Left renal cortex interstitium (tissue), 4 donors: ENCODE data around the gene CTSL. TPM values are rescaled to one million over a fixed set of nuclear protein-coding genes. Genes with fewer than 3 reads are reported as not detected.
A peak's percentile ranks its signal among the peaks of the same experiment; 100 is the strongest.

Experiments used
- DNase-seq, 4 donors: peaks; one replicate each; pipeline ENCODE4 v3.0.0-alpha.2; 2013; ENCODE audit warnings: low read depth in 4 of 4, low spot score in 2 of 4, missing footprints in 1 of 4
- polyA plus RNA-seq, 4 donors: library from polyadenylated mRNA; unstranded; fragments of 120-200 nt; gene quantifications; one replicate each; pipeline ENCODE4 v1.2.1, GENCODE V29; 2013; ENCODE audit not compliant: insufficient read length in 4 of 4

Gene CTSL
- polyA plus RNA-seq: 100 to 1,000 TPM; 117 to 195 (median 160) TPM

DNA sequence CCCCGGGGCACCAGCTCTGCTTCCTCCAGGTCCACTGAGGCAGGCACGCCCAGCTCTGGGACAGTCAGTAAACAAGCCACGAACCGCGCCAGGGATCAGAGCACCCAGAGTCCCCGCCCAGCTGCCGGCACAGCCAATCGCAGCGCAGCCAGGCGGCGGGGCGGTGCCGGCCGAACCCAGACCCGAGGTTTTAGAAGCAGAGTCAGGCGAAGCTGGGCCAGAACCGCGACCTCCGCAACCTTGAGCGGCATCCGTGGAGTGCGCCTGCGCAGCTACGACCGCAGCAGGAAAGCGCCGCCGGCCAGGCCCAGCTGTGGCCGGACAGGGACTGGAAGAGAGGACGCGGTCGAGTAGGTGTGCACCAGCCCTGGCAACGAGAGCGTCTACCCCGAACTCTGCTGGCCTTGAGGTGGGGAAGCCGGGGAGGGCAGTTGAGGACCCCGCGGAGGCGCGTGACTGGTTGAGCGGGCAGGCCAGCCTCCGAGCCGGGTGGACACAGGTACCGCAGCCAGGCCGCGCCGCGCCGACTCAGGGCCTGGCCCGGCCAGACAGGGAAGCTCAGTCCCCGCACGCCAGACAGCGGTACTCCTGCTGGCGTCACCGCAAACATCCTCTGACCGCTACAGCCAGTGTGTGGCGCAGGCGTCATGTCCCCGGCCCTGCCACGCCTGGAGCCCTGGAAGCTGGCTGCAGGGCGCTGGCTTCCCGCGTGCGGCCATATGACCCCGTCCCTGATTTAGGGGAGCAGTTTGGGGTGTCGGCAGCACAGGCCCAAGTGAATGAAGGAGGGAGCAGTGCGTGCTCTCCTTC lies at the start of gene CTSL:
Gene CTSL (plus strand): TSS at position 220 of the 810 bp plus-strand sequence. CDS start 1,485 bp downstream, outside the sequence.
- peak; percentile 54 to 76 (median 66) for DNase-seq

DNA sequence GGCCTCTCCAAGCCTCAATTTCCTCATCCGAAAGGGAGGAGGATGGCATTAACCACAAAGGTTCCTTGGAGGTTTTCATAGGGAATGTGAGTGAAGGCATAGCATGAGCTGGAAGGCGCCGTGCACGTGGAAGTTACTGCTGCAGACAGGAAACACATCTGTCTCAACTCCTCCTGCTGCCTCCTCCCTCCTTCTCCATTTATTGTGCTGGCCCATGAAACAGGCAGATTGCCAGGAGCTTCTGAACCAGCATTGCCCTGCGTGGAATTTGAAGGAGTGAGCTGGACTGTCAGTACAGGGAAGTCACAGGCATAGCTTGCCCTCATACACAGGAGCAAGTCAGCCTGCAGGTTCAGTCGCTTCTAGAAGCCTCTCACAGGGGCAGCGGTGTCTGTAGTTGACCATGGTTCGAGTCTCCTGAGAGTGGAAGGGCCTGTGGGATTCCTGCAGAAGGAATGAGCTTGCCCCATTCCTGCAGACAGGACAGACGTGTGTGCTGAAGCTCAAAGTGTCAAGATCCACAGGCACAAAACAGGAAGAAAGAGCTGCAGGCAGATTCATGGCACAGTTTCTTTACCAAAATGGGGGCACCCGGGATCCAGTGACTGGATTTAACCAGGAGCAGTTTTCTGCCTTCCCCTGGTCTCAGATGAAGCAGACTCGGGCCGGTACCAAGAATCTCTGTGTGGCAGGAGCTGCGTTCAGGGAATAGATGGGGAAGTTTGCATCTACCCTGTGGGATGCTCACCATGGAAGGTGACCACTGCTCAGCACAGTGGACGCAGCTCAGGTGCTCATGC lies 48.7 kb upstream of the CTSL start:
- no peak for DNase-seq

DNA sequence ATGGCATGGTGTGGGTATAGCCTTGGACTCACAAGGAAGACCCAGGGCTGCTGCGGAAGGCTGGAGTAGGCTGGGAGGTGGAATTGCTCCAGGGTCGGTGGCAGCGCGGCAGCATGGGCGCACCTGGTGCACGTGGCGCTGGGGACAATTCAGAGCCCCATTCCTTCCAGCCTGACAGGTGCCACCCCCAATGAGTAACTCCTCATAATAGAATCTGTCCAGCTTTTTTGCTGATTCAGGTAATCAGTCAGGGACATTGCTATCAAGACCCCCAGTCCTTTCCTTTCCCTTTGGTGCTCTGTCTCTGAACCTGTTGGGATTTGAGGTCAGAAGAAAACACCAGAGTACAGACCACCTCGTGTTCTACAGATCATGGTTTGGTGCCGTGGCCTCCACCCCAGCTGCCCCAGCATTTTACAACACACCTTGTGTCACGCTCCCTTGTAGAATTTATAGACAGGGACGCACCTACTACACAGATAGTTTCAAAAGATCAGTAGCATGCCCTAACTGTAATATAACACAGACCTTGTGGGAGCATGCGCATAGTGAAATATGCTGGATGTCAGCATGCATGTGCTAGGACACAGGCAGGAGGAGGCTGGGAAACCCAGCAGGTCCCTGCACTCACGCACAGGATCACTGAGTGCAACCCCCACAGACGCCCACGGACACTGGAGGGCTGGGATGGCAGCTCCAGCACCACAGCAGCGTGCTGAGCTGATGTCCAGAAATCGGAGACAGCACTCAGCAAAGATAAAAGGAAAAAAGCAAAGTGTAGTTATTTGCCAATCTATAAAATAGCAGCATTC lies 47.9 kb upstream of the CTSL start:
- DNase-seq: no peak

DNA sequence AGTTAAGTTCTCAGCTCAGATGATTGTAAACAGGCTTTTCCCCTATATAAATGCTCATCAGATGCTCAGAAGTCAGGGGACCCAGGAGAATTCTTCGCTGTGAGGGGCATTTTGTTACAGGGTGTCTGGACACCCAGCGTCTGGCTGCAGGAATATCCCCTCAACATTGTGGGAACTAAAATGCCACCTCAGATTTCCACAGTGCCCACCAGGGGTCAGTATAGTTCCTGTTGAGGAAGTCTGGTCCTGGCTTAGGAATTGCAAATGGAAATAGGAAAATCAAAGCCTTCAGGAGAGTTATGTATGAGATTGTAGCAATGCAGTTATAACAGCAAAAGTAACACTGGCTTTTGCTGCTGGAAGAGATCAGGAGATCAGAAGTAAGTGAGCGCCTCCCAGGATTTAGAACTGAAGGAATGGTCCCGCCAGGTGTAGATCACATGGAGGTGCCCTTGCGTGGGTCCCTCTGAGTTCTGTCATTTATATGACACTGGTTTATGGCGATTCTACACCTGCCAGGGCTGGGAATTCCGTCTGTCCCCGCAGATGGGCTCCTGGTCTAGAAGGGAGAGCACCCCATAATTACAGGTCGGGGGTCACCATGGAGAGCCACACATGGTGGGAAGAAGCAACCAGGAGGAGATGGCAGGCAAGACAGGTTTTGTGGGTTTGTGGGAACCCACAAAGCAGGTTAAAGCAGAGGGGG lies 47.1 kb upstream of the CTSL start:
- peak in 2 of 4 donors; percentile 46 to 78 for DNase-seq

DNA sequence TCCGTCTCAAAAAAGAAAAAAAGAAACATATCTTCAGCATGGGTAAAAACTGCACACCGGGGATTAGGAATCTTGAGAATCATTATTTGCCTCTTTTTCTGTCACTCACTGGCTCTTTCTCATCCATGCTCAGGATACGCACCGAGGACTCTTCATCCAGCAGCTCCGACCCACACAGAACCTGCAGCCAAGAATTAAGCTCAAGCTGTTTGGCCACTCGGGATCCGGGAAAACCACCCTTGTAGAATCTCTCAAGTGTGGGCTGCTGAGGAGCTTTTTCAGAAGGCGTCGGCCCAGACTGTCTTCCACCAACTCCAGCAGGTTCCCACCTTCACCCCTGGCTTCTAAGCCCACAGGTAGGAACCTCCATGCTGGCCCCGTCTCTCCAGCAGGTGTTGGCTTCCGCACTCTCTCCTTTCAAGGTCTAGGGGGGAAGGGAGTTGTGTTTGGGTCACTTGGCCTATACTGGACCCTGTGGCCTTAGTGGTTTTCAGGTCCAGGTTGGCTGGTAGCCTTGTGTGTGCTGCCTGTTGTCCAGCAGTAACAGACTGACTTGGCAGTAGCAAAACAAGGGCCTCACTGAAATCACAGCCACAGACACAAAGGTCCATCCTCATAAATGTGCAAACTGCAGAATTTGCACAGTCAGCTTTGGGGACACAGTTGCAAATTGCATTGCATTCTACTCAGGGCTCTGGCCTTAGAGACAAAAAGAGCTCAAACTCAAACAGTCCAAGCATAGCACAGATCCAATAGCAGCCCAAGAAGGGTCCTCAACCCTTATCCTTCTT lies 44.5 kb upstream of the CTSL start:
- no peak for DNase-seq

DNA sequence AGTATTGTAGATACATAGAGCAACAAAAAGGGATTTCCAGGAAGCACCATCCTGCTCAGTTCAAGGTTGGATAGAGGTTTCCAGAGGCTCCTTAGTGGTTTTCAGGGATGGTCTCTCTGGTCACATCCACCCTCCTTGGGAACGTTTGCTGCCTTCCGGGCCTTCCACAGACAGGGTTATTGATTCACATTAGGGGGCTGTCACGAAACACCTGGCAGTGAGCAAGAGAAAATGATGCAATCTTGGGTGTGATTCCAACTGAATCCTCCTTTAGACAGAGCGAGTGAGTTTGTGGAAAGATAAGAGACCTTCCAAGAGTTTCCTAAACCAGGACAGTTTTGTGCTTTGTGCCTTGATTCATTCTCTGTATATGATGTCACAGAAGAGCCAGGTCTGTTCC lies 43.8 kb upstream of the CTSL start:
- no peak for DNase-seq

DNA sequence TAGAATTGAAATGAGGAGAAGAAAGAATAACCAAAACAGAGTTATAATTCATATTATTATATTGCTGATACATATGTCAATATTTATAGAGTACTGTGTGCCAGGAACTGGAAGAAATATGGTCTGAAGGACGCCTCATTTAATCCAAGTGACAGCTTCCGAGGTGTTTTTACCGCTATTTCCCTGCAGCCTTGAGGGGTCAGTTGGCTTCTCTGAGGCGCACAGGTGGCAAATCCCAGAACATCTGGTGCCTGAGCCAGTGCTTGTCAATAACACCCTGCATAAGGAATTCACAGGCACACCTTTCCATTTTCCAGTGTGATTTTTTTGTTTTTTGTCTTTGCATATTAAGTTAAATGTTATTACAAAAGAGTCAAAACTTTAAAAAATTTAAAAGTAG lies 43.3 kb upstream of the CTSL start:
- DNase-seq: no peak

DNA sequence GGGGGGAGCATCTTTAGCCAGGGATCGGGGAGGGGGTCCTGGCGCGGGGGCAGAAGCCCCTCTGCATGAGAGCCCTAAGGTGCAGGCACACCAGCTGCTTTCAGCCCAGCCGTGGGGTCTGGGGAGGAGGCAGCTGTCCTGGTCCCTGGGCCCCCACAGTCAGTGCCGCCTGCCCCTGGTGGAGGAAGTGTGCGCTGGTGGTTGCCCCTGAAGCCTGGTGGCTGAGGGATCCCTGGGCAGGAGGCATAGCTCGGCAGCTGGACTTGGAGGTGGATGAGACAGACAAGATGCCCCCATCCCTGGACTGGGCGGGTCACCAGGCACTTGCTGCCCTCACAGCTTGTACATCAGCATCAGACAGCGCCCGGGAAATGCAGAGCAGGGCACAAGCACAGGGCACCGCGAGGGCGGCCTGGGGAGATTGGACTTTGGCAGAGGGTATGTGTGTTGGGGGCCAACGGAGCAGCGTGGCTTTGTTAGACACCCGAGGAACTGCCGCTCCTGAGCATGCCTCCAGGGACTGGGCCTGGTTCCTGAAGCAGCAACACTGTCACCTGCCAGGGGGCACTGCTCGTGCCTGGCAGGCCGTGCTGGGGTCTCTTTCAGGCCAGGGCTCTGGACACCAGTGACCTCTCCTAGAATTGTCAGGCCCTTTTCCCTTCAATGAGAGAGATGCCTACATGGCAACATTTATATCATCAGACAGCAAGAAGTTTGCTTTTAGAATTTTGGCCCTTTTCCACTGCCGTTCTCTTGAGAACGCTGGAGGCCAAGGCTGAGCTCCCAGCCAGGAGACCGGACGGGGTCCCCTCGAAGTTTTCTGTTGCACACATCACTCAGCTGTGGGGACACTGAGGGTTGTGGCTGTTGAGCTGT lies 41.9 kb upstream of the CTSL start:
- no peak for DNase-seq

DNA sequence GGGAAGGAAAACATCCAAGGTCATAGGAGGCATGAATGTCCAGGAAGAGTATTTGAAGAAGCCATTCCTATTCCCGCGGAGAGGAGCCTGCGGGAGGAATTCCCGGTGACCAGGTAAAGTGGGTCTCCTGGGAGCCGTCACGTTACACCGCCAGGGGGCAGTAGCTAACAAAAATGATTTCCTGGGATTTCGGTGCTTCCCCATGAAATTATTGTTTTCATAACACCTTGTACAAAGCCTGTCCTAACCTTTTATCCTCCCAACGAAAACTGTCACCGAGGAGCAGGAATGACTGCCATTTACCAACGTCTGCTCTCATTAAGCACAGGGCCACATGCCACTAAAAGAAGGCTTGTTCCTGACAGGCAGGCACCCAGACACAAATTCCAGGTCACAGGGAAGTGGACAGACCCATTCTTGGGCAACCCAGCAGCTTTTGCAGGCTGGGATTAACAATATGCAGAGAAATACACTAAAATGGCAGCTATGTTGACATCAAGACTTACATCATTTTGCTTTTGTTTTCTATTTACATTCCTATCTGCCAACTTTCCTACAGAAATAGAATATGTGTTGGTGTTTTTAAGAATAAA lies 41.2 kb upstream of the CTSL start:
- peak in 1 of 4 donors; percentile 40 for DNase-seq

DNA sequence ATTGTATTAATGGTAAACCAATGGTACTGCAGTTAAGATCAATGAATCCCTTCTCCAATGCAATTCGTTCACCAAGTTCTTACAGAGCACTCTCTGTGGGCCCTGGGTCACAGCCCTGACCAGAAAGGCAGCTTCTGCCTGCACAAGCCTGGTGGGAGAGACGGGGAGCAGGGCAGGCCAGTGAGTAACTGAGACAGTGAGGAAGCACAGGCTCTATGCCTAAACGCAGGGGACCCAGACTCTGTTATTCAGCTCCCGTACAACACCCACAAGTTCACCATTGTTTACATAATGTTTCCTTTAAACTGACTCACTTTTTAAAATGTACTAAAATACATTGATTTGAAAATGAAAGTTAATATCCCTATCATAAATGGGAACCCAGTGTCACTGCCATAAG lies 40.5 kb upstream of the CTSL start:
- no peak for DNase-seq

DNA sequence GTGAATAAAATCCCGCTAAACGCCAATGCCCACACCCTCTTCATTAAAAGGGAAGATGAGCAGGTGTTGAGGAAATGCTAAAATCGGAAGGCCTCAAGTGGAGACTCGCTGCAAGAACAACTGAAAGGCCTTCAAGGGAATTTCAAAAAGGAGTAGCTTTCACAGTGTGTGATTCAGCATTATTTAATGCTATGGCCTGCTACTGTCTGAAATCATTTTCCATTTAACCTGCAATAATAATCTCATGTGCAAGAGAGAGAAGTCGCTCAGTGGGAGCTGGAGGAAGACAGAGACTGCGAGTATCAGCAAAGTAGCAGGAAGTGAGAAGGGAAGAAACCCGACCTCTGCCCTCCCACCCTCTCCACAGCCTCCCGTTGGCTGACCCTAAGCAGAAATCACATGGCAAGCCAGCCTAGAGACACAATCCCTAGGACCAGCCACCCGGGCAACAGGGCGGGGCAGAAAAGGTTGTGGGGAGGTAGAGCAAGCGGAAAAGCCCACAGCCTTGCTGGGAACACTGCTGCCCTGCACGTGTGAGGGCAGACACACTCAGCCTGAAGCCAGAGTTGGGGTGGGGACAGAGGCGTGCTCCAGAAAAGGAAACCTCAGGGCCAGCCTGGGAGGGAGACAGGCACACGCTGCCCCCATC lies 39.9 kb upstream of the CTSL start:
- no peak for DNase-seq

DNA sequence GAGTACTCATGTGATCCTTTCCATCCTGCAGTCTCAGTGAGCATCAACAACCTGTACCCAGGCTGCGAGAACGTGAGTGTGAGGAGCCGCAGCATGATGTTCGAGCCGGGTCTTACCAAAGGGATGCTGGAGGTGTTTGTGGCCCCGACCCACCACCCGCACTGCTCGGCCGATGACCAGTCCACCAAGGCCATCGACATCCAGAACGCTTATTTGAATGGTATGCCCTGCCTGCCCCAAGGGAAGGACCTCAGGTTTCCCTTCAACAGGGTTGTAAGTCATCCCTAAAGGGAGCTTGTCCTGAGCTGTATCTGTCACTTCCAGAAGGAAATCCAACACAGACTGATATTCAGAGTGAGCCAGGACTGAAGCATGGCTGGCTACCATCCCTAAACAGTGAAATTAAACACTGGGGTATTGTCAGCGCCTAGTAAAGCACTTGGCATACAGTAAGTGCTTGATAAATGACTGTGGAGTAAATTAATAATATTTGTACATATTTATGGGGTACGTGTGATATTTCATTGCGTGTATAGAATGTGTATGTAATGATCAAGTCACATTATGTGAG lies 39.3 kb upstream of the CTSL start:
- DNase-seq: no peak

DNA sequence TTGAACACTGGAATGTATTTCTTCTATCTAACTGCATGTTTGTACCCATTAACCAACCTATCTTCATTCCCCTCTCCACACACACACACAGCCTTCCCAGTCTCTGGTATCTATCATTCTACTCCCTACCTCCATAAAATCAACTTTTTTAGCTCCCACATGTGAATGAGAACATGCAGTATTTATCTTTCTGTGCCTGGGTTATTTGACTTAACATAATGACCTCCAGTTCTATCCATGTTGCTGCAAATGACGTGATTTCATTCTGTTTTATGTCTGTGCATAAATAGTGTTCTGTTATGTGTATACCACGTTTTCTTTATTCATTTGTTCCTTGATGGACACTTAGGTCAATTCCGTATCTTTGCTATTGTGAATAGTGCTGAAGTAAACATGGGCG lies 38.7 kb upstream of the CTSL start:
- DNase-seq: no peak

DNA sequence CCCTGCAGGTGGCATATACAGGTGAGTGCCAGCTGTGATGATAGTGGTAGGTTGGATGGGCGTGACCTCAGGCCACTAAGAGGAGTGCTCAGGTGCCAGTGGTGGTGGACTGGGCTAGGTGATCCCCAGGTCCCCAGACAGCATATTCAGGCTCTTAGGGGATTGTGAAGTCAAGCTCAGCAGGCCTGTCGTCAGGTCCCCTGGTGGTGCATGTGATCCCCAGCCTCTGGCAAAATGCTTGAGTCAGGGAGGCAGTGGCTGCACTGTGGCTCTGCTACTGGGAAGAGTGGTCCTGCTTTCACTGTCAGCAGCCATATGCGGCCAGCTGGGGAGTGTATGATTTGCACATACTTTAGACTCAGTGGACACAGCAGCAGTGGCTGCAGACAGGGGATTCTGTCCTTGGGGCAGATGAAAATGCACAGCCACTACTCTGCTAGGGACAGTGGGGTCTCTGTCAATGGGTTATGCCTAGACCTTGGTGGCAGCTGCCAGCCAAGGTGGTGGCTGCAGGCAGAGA lies 31.6 kb upstream of the CTSL start:
- DNase-seq: no peak

DNA sequence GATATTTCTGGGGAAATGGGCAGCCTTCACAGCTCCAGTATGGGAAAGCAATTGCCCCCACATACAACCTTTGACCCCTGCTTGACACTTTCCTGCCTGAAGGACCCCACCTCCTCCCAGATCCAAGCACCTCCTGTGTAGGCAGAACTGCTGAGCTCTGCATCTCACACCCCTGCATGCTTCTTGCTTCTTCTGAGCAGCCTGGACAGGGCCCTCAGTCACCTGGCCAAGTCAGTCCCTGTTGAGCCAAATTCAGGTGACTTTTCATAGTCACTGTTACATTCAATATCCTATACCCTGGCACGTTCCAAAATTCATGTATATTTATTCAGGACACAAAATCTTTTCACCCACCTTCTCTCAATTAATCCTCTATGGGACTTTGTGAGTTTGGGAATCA lies 30.4 kb upstream of the CTSL start:
- DNase-seq: no peak

DNA sequence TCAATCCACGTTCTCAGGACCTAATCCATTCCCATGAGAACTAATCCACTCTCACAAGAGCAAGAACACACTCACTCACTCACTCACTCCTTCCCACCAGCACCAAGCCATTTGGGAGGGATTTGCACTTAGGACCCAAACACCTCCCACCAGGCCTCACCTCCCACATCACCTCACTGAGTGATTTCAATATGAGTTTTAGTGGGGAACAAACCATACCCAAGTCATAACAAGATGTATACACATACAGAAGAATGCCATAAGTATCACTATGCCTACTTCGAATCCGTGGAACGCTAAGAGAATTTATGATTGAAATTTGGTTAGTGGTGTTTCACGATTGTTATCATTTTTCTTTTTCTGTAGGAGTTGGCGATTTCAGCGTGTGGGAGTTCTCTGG lies 29.3 kb upstream of the CTSL start:
- no peak for DNase-seq
